Mesothelial cell of epicardium (in vitro differentiated cells): Measurements from ENCODE around the gene CPVL. TPM values are rescaled to one million over a fixed set of nuclear protein-coding genes. Genes with fewer than 3 reads are reported as not detected.

Source experiments
- DNase-seq, 2 experiments: peaks; one replicate each; pipeline ENCODE4 v3.0.0; 2021; ENCODE audit warnings: low spot score in 2 of 2; ENCODE audit not compliant: unreplicated experiment in 2 of 2
- H3K27ac Mint-ChIP-seq: 2 replicates; pipeline ENCODE4 v1.8.0; 2021; ENCODE audit warnings: mixed read lengths
- H3K27me3 Mint-ChIP-seq: 2 replicates; pipeline ENCODE4 v1.8.0; 2021; ENCODE audit warnings: low read depth, mixed read lengths
- H3K36me3 Mint-ChIP-seq: 2 replicates; pipeline ENCODE4 v1.8.0; 2021; ENCODE audit warnings: mixed read lengths
- H3K4me1 Mint-ChIP-seq: 2 replicates; pipeline ENCODE4 v1.8.0; 2021; ENCODE audit warnings: mixed read lengths
- H3K4me3 Mint-ChIP-seq: 2 replicates; pipeline ENCODE4 v1.8.0; 2021; ENCODE audit warnings: mild to moderate bottlenecking, moderate library complexity, mixed read lengths
- H3K9me3 Mint-ChIP-seq: 2 replicates; pipeline ENCODE4 v1.8.0; 2021; ENCODE audit warnings: mixed read lengths
- total RNA-seq: library from RNA; stranded (reverse); gene quantifications from 3 replicates; pipeline ENCODE4 v1.2.1, GENCODE V29; 2021
- TF ChIP-seq, protein P1 (sequence below): fragments of 200-600 bp; sonication (generic); IDR thresholded peaks from one replicate; pipeline ENCODE4 v1.5.0; 2021; ENCODE audit warnings: antibody characterized with exemption; ENCODE audit not compliant: unreplicated experiment

CPVL gene
- total RNA-seq, 1 donor from 2014 or later = 11.4 TPM

DNA sequence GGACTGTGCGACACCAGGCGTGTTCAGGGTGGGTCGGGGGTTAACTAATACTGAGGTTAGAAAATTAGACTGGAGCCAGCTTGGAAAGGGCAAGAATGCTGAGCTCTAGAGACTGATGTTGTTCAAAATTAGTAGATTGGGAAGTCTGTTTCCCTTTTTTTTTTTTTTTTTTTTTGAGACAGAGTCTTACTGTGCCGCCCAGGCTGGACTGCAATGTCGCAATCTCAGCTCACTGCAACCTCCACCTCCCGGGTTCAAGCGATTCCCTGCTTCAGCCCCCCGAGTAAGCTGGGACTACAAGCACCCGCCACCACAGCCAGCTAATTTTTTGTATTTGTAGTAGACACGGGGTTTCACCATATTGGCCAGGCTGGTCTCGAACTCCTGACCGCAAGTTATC, 2.7 kb upstream of the CPVL start:
- no peak overlapping the region for H3K27ac Mint-ChIP-seq
- H3K4me1 Mint-ChIP-seq = peaks cover 18% of the 10 kb centered on the region
- no peak overlapping the region for H3K4me3 Mint-ChIP-seq
- H3K27me3 Mint-ChIP-seq = peaks cover 29% of the 10 kb centered on the region
- H3K9me3 Mint-ChIP-seq = no peaks in the 10 kb centered on the region
- no peak for DNase-seq
- H3K36me3 Mint-ChIP-seq = no peaks in the 10 kb centered on the region
- TF ChIP-seq, protein P1, sequence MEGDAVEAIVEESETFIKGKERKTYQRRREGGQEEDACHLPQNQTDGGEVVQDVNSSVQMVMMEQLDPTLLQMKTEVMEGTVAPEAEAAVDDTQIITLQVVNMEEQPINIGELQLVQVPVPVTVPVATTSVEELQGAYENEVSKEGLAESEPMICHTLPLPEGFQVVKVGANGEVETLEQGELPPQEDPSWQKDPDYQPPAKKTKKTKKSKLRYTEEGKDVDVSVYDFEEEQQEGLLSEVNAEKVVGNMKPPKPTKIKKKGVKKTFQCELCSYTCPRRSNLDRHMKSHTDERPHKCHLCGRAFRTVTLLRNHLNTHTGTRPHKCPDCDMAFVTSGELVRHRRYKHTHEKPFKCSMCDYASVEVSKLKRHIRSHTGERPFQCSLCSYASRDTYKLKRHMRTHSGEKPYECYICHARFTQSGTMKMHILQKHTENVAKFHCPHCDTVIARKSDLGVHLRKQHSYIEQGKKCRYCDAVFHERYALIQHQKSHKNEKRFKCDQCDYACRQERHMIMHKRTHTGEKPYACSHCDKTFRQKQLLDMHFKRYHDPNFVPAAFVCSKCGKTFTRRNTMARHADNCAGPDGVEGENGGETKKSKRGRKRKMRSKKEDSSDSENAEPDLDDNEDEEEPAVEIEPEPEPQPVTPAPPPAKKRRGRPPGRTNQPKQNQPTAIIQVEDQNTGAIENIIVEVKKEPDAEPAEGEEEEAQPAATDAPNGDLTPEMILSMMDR = no peak

GRCh38 chr7:29147821-29148220, 1.5 kb upstream of the CPVL start:
- H3K27me3 Mint-ChIP-seq = peaks cover 37% of the 10 kb centered on the region
- H3K27ac Mint-ChIP-seq = no peak overlapping the region
- H3K9me3 Mint-ChIP-seq = no peaks in the 10 kb centered on the region
- H3K4me1 Mint-ChIP-seq = peaks cover 18% of the 10 kb centered on the region
- no peaks in the 10 kb centered on the region for H3K36me3 Mint-ChIP-seq
- TF ChIP-seq, protein P1 = no peak
- no peak overlapping the region for H3K4me3 Mint-ChIP-seq
- no peak for DNase-seq

DNA sequence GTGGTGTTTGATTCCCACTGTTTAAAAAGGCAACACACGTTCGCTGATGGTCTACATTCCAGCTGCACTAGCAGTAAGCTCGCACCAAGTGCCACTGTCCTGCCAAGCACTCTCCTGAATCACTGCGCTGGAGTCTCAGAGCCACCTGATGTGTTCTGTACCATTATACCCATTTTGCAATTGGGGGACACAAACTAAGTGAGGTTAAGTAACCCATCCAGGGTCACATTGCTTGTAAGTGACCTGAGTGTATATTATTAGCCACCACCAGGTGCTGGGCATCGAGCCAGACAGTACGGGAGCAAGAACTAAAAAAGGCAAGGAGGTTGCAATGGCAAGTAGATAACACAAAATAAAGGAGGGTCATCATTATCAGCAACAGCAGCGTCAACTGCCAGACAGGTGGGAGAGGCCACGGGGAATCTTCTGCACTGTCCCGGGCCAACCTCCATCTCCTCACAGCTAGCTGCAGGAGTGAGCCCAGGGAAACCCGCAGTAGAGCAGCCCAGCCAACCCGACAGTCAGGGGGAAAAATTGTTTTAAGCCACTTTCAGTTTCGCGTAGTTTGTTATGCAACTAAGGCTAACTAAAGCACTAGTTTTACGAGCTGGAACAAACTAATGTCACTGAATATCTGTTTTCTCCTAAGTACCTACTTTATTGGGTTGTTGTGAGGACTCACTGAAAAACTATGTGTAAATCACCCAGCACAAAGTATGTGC, 712 bp upstream of the CPVL start:
- Mint-ChIP-seq H3K27me3 (peaks cover 41% of the 10 kb centered on the region), H3K4me1 (peaks cover 18% of the 10 kb centered on the region), H3K9me3 (no peaks in the 10 kb centered on the region), H3K27ac (no peak overlapping the region), H3K4me3 (peak overlapping the region; percentile 84), H3K36me3 (no peaks in the 10 kb centered on the region)
- DNase-seq = no peak
- TF ChIP-seq, protein P1 = peak; percentile 12

- H3K27ac Mint-ChIP-seq = no peak overlapping the region
- TF ChIP-seq, protein P1 = no peak
- H3K4me3 Mint-ChIP-seq = peak overlapping the region; percentile 84
- H3K36me3 Mint-ChIP-seq = no peaks in the 10 kb centered on the region
- DNase-seq = no peak
- H3K4me1 Mint-ChIP-seq = peaks cover 18% of the 10 kb centered on the region
- H3K27me3 Mint-ChIP-seq = peaks cover 42% of the 10 kb centered on the region
- no peaks in the 10 kb centered on the region for H3K9me3 Mint-ChIP-seq
These were observed 732 bp downstream of the CPVL start for GRCh38 chr7:29145553-29146056.

DNA sequence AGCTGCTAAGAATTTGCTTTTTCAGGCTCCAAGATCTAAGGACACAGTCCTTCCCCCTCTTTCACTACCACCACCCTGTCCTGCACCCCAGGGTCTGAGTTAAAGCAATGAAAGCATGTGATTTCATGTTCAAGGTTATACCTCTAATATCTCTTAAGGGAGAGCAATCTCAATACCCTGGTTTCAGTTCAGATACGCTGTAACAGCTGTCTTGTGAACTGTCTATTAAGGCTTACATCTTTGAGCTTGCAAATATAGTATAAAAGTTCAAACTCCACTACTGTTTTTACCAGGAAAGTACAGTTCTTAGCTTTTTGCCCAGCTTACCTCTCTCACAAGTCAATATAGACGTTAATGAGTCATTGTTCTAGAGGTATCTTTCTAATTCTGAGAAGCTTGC, 2.6 kb downstream of the CPVL start:
- TF ChIP-seq, protein P1 = no peak
- H3K4me1 Mint-ChIP-seq = peaks cover 18% of the 10 kb centered on the region
- no peak for DNase-seq
- no peaks in the 10 kb centered on the region for H3K36me3 Mint-ChIP-seq
- no peak overlapping the region for H3K27ac Mint-ChIP-seq
- no peaks in the 10 kb centered on the region for H3K9me3 Mint-ChIP-seq
- H3K27me3 Mint-ChIP-seq = peaks cover 40% of the 10 kb centered on the region
- no peak overlapping the region for H3K4me3 Mint-ChIP-seq
